Neural cell (in vitro differentiated cells): ENCODE results near the gene SUSD3.
"Not testable (repeated sequence)": the region's sequence is repeated elsewhere in the genome, so short reads cannot be mapped to it uniquely, and the experiment has no call there.

ENCODE experiments used
- CTCF ChIP-seq: fragments of 450-650 bp; IDR thresholded peaks from 2 replicates; pipeline ENCODE4 v1.5.1; 2014; ENCODE audit warnings: antibody characterized with exemption, mild to moderate bottlenecking, moderate library complexity; ENCODE audit not compliant: poor library complexity, severe bottlenecking
- MXI1 ChIP-seq: fragments of 450-650 bp; conservative IDR thresholded peaks from 2 replicates; pipeline ENCODE4 v1.6.1; 2014; ENCODE audit warnings: antibody characterized with exemption, mild to moderate bottlenecking; ENCODE audit not compliant: poor library complexity, severe bottlenecking
- POLR2AphosphoS5 ChIP-seq: IDR thresholded peaks from 2 replicates; pipeline ENCODE4 v1.6.1; 2012

GRCh38 chr9:93015190-93015589 is 43.3 kb upstream of the SUSD3 start:
- TF ChIP-seq MXI1, CTCF, POLR2AphosphoS5: not testable (repeated sequence)
